ENCODE data around the gene CHST14. TPM values are rescaled to one million over a fixed set of nuclear protein-coding genes. Genes with fewer than 3 reads are reported as not detected.

The CHST14 gene
- total RNA-seq, 1 donor from 2014 or later: 45.7 TPM

DNA sequence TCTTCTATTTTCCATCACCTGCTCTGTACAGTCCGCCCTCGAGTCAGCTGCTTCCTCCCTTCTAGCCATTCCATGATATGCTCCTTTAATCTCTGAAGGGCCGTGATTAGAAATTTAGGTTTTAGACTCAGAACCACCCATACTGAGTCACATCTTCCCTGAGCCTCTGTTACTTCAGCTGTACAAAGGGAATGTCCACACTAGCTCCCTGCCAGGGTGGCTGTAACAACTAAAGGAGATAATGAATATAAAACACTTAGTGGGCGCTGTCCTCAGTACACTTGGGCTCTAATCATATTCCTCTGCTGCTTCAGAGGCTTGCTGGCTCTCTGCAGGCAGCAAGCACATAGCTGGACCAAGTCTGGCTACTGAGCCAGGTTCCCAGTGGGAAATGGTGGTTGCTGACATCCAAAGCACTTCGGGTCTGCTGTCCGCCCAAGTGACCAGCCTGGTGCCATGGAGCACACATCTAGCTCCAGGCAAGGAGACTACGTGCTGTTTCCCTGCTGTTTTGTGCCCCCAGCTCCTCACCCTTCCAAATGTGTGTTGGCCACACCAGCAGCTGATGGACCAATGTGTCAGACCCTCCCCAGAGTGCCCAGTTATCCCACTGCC is 901 bp upstream of the CHST14 start:
- H3K4me1 Mint-ChIP-seq (ENCODE audit: low read depth): peaks cover 12% of the 10 kb centered on the region
- peaks cover 7% of the 10 kb centered on the region for H3K36me3 Mint-ChIP-seq (ENCODE audit: low read depth)
- peak; percentile 48 for DNase-seq (ENCODE audit: low spot score)
- H3K27me3 Mint-ChIP-seq (ENCODE audit: low read depth): no peaks in the 10 kb centered on the region
- H3K4me3 Mint-ChIP-seq (ENCODE audit: unreplicated experiment): peak overlapping the region; percentile 66
- no peaks in the 10 kb centered on the region for H3K9me3 Mint-ChIP-seq (ENCODE audit: low read depth)
- H3K27ac Mint-ChIP-seq (ENCODE audit: unreplicated experiment): peak overlapping the region; percentile 90
- TF ChIP-seq, protein P1, sequence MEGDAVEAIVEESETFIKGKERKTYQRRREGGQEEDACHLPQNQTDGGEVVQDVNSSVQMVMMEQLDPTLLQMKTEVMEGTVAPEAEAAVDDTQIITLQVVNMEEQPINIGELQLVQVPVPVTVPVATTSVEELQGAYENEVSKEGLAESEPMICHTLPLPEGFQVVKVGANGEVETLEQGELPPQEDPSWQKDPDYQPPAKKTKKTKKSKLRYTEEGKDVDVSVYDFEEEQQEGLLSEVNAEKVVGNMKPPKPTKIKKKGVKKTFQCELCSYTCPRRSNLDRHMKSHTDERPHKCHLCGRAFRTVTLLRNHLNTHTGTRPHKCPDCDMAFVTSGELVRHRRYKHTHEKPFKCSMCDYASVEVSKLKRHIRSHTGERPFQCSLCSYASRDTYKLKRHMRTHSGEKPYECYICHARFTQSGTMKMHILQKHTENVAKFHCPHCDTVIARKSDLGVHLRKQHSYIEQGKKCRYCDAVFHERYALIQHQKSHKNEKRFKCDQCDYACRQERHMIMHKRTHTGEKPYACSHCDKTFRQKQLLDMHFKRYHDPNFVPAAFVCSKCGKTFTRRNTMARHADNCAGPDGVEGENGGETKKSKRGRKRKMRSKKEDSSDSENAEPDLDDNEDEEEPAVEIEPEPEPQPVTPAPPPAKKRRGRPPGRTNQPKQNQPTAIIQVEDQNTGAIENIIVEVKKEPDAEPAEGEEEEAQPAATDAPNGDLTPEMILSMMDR (IDR thresholded peaks at IDR 0.05): no peak

DNA sequence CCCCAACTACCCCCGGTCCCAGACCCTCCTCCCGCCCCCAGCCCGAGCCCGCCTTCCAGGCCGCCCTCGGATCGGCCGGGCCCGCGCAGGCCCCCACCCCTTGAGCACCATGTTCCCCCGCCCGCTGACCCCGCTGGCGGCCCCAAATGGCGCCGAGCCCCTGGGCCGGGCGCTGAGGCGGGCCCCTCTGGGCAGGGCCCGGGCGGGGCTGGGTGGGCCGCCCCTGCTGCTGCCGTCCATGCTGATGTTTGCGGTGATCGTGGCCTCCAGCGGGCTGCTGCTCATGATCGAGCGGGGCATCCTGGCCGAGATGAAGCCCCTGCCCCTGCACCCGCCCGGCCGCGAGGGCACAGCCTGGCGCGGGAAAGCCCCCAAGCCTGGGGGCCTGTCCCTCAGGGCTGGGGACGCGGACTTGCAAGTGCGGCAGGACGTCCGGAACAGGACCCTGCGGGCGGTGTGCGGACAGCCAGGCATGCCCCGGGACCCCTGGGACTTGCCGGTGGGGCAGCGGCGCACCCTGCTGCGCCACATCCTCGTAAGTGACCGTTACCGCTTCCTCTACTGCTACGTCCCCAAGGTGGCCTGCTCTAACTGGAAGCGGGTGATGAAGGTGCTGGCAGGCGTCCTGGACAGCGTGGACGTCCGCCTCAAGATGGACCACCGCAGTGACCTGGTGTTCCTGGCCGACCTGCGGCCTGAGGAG is 472 bp downstream of the CHST14 start:
- H3K36me3 Mint-ChIP-seq (ENCODE audit: low read depth): peaks cover 5% of the 10 kb centered on the region
- peak; percentile 86 for DNase-seq (ENCODE audit: low spot score)
- no peaks in the 10 kb centered on the region for H3K27me3 Mint-ChIP-seq (ENCODE audit: low read depth)
- H3K4me1 Mint-ChIP-seq (ENCODE audit: low read depth): peaks cover 12% of the 10 kb centered on the region
- H3K4me3 Mint-ChIP-seq (ENCODE audit: unreplicated experiment): peak overlapping the region; percentile 80
- H3K27ac Mint-ChIP-seq (ENCODE audit: unreplicated experiment): peak overlapping the region; percentile 22
- H3K9me3 Mint-ChIP-seq (ENCODE audit: low read depth): no peaks in the 10 kb centered on the region
- TF ChIP-seq, protein P1 (IDR thresholded peaks at IDR 0.05): no peak

DNA sequence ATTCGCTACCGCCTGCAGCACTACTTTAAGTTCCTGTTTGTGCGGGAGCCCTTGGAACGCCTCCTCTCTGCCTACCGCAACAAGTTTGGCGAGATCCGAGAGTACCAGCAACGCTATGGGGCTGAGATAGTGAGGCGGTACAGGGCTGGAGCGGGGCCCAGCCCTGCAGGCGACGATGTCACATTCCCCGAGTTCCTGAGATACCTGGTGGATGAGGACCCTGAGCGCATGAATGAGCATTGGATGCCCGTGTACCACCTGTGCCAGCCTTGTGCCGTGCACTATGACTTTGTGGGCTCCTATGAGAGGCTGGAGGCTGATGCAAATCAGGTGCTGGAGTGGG is 995 bp downstream of the CHST14 start:
- Mint-ChIP-seq H3K4me1 (ENCODE audit: low read depth) (peaks cover 12% of the 10 kb centered on the region), H3K27ac (ENCODE audit: unreplicated experiment) (peak overlapping the region; percentile 22), H3K4me3 (ENCODE audit: unreplicated experiment) (peak overlapping the region; percentile 80), H3K9me3 (ENCODE audit: low read depth) (no peaks in the 10 kb centered on the region), H3K27me3 (ENCODE audit: low read depth) (no peaks in the 10 kb centered on the region), H3K36me3 (ENCODE audit: low read depth) (peaks cover 3% of the 10 kb centered on the region)
- TF ChIP-seq, protein P1 (IDR thresholded peaks at IDR 0.05): no peak
- no peak for DNase-seq (ENCODE audit: low spot score)

DNA sequence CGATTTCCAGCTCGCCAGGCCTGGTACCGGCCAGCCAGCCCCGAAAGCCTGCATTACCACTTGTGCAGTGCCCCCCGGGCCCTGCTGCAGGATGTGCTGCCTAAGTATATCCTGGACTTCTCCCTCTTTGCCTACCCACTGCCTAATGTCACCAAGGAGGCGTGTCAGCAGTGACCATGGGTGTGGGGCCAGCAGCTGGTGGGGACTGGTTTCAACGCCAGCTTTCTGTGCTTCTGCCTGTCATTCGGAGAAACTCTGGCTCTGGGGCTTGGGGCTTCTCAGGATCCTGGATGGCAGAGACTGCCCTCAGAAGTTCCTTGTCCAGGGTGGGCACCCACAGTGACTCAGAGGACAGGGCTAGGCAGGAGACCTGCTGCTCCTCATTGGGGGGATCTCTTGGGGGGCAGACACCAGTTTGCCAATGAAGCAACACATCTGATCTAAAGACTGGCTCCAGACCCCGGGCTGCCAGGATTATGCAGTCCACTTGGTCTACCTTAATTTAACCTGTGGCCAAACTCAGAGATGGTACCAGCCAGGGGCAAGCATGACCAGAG is 1.5 kb downstream of the CHST14 start:
- H3K27me3 Mint-ChIP-seq (ENCODE audit: low read depth): no peaks in the 10 kb centered on the region
- H3K9me3 Mint-ChIP-seq (ENCODE audit: low read depth): no peaks in the 10 kb centered on the region
- peaks cover 3% of the 10 kb centered on the region for H3K36me3 Mint-ChIP-seq (ENCODE audit: low read depth)
- H3K27ac Mint-ChIP-seq (ENCODE audit: unreplicated experiment): no peak overlapping the region
- peaks cover 12% of the 10 kb centered on the region for H3K4me1 Mint-ChIP-seq (ENCODE audit: low read depth)
- DNase-seq (ENCODE audit: low spot score): peak; percentile 63
- TF ChIP-seq, protein P1 (IDR thresholded peaks at IDR 0.05): no peak
- H3K4me3 Mint-ChIP-seq (ENCODE audit: unreplicated experiment): peak overlapping the region; percentile 80

DNA sequence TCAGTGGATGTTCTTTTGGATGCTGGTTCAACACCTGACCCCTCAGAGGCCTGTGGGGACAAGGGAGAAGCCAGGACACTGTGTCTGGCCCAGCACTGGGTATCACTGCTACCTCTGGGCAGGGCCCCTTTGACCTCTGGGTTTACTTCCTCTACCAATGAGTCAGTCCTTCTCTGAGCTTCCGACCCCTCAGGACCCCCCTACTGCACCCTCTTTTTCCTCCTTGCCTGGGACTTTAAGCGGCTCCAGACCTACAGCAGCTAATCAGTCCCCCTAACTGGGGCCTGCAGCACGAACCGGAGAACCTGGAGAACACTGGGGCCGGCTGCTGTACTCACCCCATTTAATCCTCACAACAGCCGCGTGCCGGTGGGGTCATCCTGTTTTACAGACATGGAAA is 3.8 kb downstream of the CHST14 start:
- TF ChIP-seq, protein P1 (IDR thresholded peaks at IDR 0.05): no peak
- H3K36me3 Mint-ChIP-seq (ENCODE audit: low read depth): no peaks in the 10 kb centered on the region
- H3K4me1 Mint-ChIP-seq (ENCODE audit: low read depth): peaks cover 12% of the 10 kb centered on the region
- DNase-seq (ENCODE audit: low spot score): no peak
- no peaks in the 10 kb centered on the region for H3K27me3 Mint-ChIP-seq (ENCODE audit: low read depth)
- no peak overlapping the region for H3K4me3 Mint-ChIP-seq (ENCODE audit: unreplicated experiment)
- no peak overlapping the region for H3K27ac Mint-ChIP-seq (ENCODE audit: unreplicated experiment)
- no peaks in the 10 kb centered on the region for H3K9me3 Mint-ChIP-seq (ENCODE audit: low read depth)

All from chondrocyte (in vitro differentiated cells).